GM12892 (cell line): ENCODE results near the gene MYO15A.

Source experiments
- POLR2A ChIP-seq: IDR thresholded peaks from 2 replicates; pipeline ENCODE4 v1.6.1; 2011; ENCODE audit warnings: low read depth, low read length, control low read depth
- POLR2AphosphoS5 ChIP-seq: IDR thresholded peaks from 2 replicates; pipeline ENCODE4 v1.6.1; 2011; ENCODE audit warnings: low read depth, low read length, control low read depth
- TAF1 ChIP-seq: IDR thresholded peaks from 2 replicates; pipeline ENCODE4 v1.6.1; 2011; ENCODE audit warnings: low read depth, mild to moderate bottlenecking, control low read depth, low read length, borderline replicate concordance

- TF ChIP-seq POLR2A = no peak
- TF ChIP-seq TAF1 = no peak
- no peak for TF ChIP-seq POLR2AphosphoS5
Observed at GRCh38 chr17:18187821-18188761, 79.5 kb downstream of the MYO15A start.
